Ascending aorta (tissue), 2 donors: ENCODE results near the gene CDK4. TPM values are rescaled to one million over a fixed set of nuclear protein-coding genes. Genes with fewer than 3 reads are reported as not detected.
A peak's percentile ranks its signal among the peaks of the same experiment; 100 is the strongest.

Experiments used
- DNase-seq, 2 donors: peaks; one replicate each; pipeline ENCODE4 v3.0.0-alpha.2; 2019; ENCODE audit warnings: low spot score in 2 of 2
- H3K27ac ChIP-seq, 2 donors: fragments of 200-600 bp; sonication (generic); one replicate each; pipeline ENCODE4 v1.5.1; 2016 to 2017; ENCODE audit warnings: mild to moderate bottlenecking in 1 of 2
- H3K27me3 ChIP-seq: fragments of 200-600 bp; sonication (generic); one replicate; pipeline ENCODE4 v1.5.1; 2017
- H3K36me3 ChIP-seq, 2 donors: fragments of 200-600 bp; sonication (generic); one replicate each; pipeline ENCODE4 v1.5.1; 2016
- H3K4me1 ChIP-seq, 2 donors: fragments of 200-600 bp; sonication (generic); one replicate each; pipeline ENCODE4 v1.5.1; 2016 to 2017; ENCODE audit warnings: mild to moderate bottlenecking in 1 of 2
- H3K4me3 ChIP-seq, 2 donors: fragments of 200-600 bp; sonication (generic); one replicate each; pipeline ENCODE4 v1.5.1; 2016 to 2017; ENCODE audit warnings: mild to moderate bottlenecking in 1 of 2
- H3K9me3 ChIP-seq, 2 donors: fragments of 200-600 bp; sonication (generic); one replicate each; pipeline ENCODE4 v1.5.1; 2016
- CTCF ChIP-seq, 3 experiments: fragments of 200-600 bp in 2 of 3; fragments of 450-650 bp in 1 of 3; sonication (generic) in 2 of 3; IDR thresholded peaks; one replicate each; pipeline ENCODE4 v1.5.1; 2016 to 2019; ENCODE audit warnings: antibody characterized with exemption in 3 of 3, mild to moderate bottlenecking in 1 of 3, moderate library complexity in 1 of 3
- intact Hi-C: fragments of 100-400 bp; cut with DNase I; formaldehyde crosslinking; loops from one replicate; pipeline ENCODE4 v1.15.1; 2023
- total RNA-seq: library from RNA; depleted of rRNA; stranded (reverse); fragments of >200 nt; gene quantifications from one replicate; pipeline ENCODE4 v1.1.0, GENCODE V29; 2016

CDK4 gene
- total RNA-seq: 82.6 TPM

DNA sequence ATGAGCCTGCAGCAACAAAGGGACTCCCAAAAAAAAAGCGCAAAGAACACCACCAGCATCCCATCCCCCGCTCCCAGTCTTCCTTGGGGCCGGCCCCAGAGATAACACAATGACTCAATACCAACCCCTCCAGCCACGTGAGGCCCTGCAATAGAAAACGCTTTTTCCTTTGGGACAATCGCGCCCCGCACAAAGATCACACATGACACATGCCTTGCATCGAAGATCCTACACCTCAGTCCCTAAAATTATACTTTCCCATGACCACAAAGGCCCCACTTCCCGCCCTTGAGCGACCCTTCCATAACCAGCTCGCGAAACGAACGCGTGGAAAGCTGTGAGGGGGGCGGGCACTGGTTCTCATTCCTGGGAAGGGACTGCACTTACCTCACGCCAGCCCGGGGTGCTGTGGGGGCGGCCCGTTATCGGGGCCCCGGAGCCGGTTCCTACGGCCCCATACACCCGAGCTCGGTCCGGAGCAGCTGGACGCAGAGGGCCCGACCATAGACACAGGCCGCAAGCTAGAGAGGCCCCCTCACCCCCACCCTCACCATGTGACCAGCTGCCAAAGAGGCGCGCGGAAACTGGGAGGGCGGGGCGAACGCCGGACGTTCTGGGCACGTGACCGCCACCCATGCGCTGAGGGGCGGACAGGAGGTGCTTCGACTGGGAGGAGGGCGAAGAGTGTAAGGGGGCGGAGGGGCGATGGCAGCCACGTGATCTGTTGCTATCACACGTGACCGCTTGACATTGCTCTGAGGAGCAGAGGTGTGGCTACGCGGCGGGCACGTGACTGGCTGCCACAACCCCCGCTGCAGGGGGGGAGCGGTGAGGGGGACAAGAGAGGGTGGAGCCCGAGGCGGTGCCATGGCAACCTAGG lies at the start of gene CDK4:
CDK4 (minus strand) TSS at position 523 of the 880 bp plus-strand sequence. CDS start 593 bp downstream, outside the sequence.
- Histone ChIP-seq H3K27ac (peak within 1 kb of the TSS; percentile 89), H3K27me3 (no peaks in the 10 kb centered on the region), H3K4me1 (peaks cover 2 to 17% of the 10 kb centered on the region in 2 donors), H3K36me3 (peaks cover 20 to 33% of the 10 kb centered on the region in 2 donors), H3K4me3 (peak within 1 kb of the TSS; percentile 70 to 77), H3K9me3 (no peaks in the 10 kb centered on the region)
- TF ChIP-seq CTCF (IDR thresholded peaks at IDR 0.05): no peak
- DNase-seq: peak; percentile 99 to 100
- intact Hi-C loops: loop anchor here (1.0 to 5.0 kb wide), 3 partner anchors 8 to 135 kb away; no protein-coding TSS in a partner anchor

DNA sequence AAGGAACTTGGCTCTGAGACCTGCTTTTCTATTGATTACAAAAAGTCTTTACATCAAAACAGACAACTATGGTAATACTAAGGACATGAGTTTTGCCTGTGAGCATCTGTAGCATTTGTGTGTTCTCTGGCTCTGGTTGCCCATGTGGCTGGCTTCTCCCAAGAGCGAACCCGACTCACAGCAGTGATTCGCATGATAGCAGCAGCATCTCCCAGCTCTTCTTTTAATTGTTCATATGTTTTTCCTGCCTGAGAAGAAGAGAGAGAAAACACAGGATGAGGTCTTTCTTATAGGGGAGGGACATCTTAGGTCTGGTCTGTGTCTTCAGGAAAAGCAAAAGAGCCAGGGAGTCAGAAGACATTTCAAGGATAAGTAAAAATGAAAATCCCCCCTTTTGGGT lies 48.9 kb upstream of the CDK4 start:
- Histone ChIP-seq H3K36me3 (peaks cover 68 to 75% of the 10 kb centered on the region in 2 donors), H3K9me3 (no peaks in the 10 kb centered on the region), H3K27me3 (no peaks in the 10 kb centered on the region), H3K27ac (no peak overlapping the region), H3K4me1 (peaks cover 3 to 4% of the 10 kb centered on the region in 2 donors), H3K4me3 (no peak overlapping the region)
- no peak for DNase-seq
- intact Hi-C loops: loop anchor here (5.0 kb wide), 1 partner anchor 41 kb away; no protein-coding TSS in a partner anchor
- no peak for TF ChIP-seq CTCF (IDR thresholded peaks at IDR 0.05)

- intact Hi-C loops: no loop called here
Observed at GRCh38 chr12:57797933-57798332, 45.8 kb upstream of the CDK4 start.

DNA sequence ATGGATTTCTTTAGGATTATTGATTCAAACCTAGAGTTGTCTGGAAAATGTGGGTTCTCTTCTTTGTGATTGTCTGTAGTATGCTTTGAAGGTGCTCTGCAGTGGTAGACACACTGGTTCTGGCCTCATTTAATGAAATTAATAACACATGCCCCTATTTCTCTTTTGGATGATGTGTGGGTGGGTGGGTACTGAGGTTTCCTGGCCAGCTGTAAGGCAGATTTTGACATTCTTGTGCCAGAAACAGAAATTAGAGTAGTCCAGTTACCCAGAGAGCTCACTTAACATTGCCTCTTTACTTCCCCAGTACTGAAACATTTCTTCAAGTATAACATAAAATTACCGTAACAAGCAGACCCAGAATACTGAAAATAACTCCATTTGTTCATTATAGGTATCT lies 44.9 kb upstream of the CDK4 start:
- DNase-seq: no peak
- no peaks in the 10 kb centered on the region for H3K27me3 ChIP-seq
- no peak overlapping the region for H3K4me3 ChIP-seq
- H3K27ac ChIP-seq: no peak overlapping the region
- no peaks in the 10 kb centered on the region for H3K9me3 ChIP-seq
- TF ChIP-seq CTCF (IDR thresholded peaks at IDR 0.05): no peak
- H3K4me1 ChIP-seq: no peaks in the 10 kb centered on the region
- peaks cover 72 to 78% of the 10 kb centered on the region in 2 donors for H3K36me3 ChIP-seq
- intact Hi-C loops: no loop called here

More at GRCh38 chr12:57797933-57798332, 45.8 kb upstream of the CDK4 start:
- Histone ChIP-seq H3K4me3 (no peak overlapping the region), H3K27me3 (no peaks in the 10 kb centered on the region), H3K36me3 (peaks cover 72 to 78% of the 10 kb centered on the region in 2 donors), H3K9me3 (no peaks in the 10 kb centered on the region), H3K4me1 (no peaks in the 10 kb centered on the region), H3K27ac (no peak overlapping the region)
- no peak for DNase-seq
- no peak for TF ChIP-seq CTCF (IDR thresholded peaks at IDR 0.05)

DNA sequence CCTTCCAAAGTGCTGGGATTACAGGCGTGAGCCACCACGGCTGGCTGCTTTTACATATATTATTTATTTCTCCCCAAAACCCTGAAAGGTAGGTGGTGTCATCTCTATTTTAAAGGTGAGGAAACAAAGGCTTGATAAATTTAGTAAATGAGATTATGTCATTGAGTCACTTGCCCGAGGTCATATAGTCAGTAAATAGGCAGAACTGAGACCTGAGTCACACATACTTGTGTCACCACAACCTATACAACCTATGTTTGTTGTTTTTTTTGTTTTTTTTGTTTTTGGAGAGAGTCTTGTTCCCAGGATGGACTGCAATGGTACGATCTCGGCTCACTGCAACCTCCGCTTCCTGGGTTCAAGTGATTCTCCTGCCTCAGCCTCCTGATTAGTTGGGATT lies 43.2 kb upstream of the CDK4 start:
- Histone ChIP-seq H3K9me3 (no peaks in the 10 kb centered on the region), H3K4me1 (no peaks in the 10 kb centered on the region), H3K27me3 (no peaks in the 10 kb centered on the region), H3K4me3 (no peak overlapping the region), H3K36me3 (peaks cover 68 to 73% of the 10 kb centered on the region in 2 donors), H3K27ac (no peak overlapping the region)
- TF ChIP-seq CTCF (IDR thresholded peaks at IDR 0.05): no peak
- DNase-seq: peak in 1 of 2 donors; percentile 16
- intact Hi-C loops: no loop called here
